ENCODE data around the gene HOXB1. TPM values are rescaled to one million over a fixed set of nuclear protein-coding genes. Genes with fewer than 3 reads are reported as not detected.

HOXB1 gene
- total and polyA plus RNA-seq, 10 donors: 0.06 TPM; not detected in 9

DNA sequence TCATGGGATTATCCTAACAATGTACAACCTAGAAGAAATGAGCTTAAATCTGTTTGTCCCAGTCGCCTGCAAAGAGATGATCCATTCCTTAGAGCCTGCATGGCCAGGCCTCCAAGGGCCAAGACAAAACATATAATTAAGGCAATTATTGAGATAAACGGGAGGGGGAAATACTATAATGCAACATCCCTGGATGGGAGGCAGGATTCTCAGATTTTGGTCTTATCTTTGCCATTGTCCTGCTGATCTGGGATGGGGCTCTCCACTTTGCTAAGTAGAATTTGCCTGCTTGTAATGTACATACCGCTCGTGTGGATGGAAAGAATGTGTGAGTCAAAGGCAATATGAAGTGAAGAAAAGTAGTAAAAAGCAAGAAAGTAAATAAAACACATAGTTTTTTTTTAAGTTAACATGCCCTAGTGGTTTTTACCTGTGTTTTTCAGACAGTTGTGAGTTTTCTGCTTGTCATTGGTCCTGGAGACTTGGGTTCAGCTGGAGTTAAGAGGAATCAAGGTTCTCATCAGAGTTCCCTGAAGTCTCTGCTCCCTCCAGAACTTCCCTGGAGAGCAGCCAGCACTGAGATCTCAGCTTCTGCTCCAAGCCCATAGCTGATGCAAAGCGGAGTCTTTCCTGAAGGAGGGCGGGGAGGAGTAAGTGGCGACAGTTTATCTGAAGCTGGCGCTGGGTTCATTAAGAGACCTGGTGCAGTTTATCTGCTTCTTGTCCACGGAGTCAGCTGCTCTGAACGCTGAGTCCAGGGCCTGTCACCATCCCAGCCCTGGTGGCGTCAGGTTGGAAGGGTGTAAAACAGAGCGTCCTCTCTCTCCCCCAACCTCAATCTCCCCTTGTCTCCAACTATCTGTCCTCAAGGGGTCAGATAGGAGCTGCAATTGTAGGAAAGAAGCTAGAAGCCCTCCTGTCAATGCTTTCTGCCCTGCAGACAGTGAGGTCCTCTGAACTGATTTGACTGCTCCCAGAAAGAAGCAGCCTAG is 30.1 kb downstream of the HOXB1 start:
- H3K9me3 ChIP-seq: no peaks in the 10 kb centered on the region
- WGBS, 5 donors: 72 to 86% (median 75%) methylated on average over 12 of the region's 12 CpGs
- TF ChIP-seq POLR2AphosphoS5 (IDR thresholded peaks at IDR 0.05) (no peak), POLR2A (IDR thresholded peaks at IDR 0.05) (no peak)
- TF ChIP-seq, protein P1, sequence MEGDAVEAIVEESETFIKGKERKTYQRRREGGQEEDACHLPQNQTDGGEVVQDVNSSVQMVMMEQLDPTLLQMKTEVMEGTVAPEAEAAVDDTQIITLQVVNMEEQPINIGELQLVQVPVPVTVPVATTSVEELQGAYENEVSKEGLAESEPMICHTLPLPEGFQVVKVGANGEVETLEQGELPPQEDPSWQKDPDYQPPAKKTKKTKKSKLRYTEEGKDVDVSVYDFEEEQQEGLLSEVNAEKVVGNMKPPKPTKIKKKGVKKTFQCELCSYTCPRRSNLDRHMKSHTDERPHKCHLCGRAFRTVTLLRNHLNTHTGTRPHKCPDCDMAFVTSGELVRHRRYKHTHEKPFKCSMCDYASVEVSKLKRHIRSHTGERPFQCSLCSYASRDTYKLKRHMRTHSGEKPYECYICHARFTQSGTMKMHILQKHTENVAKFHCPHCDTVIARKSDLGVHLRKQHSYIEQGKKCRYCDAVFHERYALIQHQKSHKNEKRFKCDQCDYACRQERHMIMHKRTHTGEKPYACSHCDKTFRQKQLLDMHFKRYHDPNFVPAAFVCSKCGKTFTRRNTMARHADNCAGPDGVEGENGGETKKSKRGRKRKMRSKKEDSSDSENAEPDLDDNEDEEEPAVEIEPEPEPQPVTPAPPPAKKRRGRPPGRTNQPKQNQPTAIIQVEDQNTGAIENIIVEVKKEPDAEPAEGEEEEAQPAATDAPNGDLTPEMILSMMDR (IDR thresholded peaks at IDR 0.05 in 8 of 11, conservative IDR thresholded peaks at IDR 0.05 in 3 of 11): no peak
- no peak for DNase-seq
- no peak overlapping the region for H3K4me3 ChIP-seq
- peaks cover 0 to 23% (median 0%) of the 10 kb centered on the region in 7 donors for H3K27me3 ChIP-seq (replicated peaks in 1 of 7)
- intact Hi-C loops (cut with DNase I; ENCODE audit: low total_unique reads): no loop called here
- H3K4me1 ChIP-seq: peaks cover 0 to 5% (median 1%) of the 10 kb centered on the region in 6 donors
- no peaks in the 10 kb centered on the region for H3K36me3 ChIP-seq
- H3K27ac ChIP-seq: peak overlapping the region in 1 of 8 donors; percentile 7

DNA sequence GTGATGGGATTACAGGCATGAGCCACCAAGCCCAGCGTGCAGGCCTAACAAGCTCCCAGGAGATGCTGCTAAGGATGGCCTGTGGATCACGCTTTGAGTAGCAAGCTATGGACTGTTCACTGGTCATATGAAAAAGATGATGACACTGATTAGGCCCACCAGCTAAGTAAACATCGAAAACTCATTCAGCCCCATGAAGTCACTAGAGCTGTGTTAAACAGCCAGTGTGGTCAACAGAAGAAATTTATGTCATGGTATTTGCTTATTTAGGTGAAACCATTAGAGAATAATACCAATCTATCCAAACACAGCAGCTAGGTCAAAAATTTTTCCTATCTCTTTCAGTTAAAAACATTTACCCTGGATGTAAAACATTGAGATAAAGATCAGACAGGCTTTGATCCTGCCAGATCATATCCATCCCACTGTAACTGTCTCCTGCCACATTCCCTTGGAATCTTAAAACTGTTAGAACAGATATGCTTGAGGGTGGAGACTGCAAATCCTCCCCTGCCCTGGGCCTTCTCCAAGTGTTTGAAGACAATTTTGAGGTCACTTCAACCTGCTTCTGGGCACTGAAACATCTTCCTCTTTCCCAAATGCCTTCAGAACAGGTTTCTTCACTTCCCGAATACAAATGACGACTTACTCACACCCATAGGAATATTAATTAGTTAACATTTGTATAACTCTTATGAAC is 30.9 kb downstream of the HOXB1 start:
- WGBS, 5 donors: 80 to 94% (median 85%) methylated on average over 5 of the region's 5 CpGs
- H3K27me3 ChIP-seq (replicated peaks in 1 of 7): peaks cover 0 to 29% (median 0%) of the 10 kb centered on the region in 7 donors

DNA sequence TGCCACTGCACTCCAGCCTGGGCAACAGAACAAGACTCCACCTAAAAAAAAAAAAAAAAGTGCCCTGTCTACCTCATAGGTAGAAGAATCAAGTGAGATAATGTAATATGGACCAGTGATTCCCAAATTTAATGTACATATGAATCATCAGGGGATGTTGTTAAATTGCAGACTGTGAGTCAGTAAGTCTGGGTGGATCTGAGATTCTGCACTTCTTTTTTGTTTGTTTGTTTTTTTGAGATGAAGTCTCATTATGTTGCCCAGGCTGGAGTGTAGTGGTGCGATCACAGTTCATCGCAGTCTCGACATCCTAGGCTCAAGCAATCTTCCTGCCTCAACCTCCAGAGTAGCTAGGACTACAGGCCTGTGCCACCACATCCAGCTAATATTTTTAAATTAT is 31.6 kb downstream of the HOXB1 start:
- Histone ChIP-seq H3K9me3 (no peaks in the 10 kb centered on the region), H3K4me1 (peaks cover 0 to 4% (median 0%) of the 10 kb centered on the region in 6 donors), H3K27me3 (replicated peaks in 1 of 7) (peaks cover 0 to 30% (median 0%) of the 10 kb centered on the region in 7 donors), H3K27ac (no peak overlapping the region), H3K36me3 (no peaks in the 10 kb centered on the region), H3K4me3 (no peak overlapping the region)
- 92 to 100% (median 98%) methylated on average over 3 of the region's 3 CpGs for WGBS, 5 donors
- no peak for DNase-seq
- intact Hi-C loops (cut with DNase I; ENCODE audit: low total_unique reads): no loop called here
- TF ChIP-seq, protein P1 (IDR thresholded peaks at IDR 0.05 in 8 of 11, conservative IDR thresholded peaks at IDR 0.05 in 3 of 11): no peak
- TF ChIP-seq POLR2A (IDR thresholded peaks at IDR 0.05): no peak
- TF ChIP-seq POLR2AphosphoS5 (IDR thresholded peaks at IDR 0.05): no peak

More for the DNA sequence above, 30.9 kb downstream of the HOXB1 start:
- intact Hi-C loops (cut with DNase I; ENCODE audit: low total_unique reads): no loop called here
- Histone ChIP-seq H3K9me3 (no peaks in the 10 kb centered on the region), H3K27ac (no peak overlapping the region), H3K36me3 (no peaks in the 10 kb centered on the region), H3K4me3 (no peak overlapping the region), H3K4me1 (peaks cover 0 to 4% (median 0%) of the 10 kb centered on the region in 6 donors)
- TF ChIP-seq, protein P1 (IDR thresholded peaks at IDR 0.05 in 8 of 11, conservative IDR thresholded peaks at IDR 0.05 in 3 of 11): no peak
- TF ChIP-seq POLR2A (IDR thresholded peaks at IDR 0.05) (no peak), POLR2AphosphoS5 (IDR thresholded peaks at IDR 0.05) (no peak)
- no peak for DNase-seq

Data from spleen (tissue), 11 donors.